DMS 273 (cell line): ENCODE measurements around the gene ABCG4.

Experiments used
- DNase-seq: peaks from one replicate; lab custom pipeline; 2025; ENCODE audit not compliant: unreplicated experiment; lab: John Stamatoyannopoulos, UW

ABCG4 gene

DNA sequence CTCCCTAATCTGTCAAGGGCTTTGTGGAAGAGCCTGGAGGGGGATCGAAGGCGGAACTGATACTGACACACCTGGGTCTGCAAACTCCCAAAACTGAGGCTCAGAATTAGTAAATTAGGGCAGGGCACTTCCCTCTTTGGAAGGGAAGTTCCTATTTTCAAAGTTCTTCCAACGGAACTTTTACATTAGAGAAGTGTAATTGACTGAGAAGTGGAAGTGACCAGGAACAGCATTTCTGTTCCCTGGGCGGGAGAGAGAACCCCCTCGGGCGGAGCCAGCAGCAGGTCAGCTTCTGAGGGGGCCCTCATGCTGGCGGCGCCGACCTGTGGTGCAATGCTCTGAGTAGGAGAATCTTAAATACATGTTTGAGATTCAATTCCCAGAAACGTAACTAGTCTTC lies 56.2 kb downstream of the ABCG4 start:
- DNase-seq, result no peak

DNA sequence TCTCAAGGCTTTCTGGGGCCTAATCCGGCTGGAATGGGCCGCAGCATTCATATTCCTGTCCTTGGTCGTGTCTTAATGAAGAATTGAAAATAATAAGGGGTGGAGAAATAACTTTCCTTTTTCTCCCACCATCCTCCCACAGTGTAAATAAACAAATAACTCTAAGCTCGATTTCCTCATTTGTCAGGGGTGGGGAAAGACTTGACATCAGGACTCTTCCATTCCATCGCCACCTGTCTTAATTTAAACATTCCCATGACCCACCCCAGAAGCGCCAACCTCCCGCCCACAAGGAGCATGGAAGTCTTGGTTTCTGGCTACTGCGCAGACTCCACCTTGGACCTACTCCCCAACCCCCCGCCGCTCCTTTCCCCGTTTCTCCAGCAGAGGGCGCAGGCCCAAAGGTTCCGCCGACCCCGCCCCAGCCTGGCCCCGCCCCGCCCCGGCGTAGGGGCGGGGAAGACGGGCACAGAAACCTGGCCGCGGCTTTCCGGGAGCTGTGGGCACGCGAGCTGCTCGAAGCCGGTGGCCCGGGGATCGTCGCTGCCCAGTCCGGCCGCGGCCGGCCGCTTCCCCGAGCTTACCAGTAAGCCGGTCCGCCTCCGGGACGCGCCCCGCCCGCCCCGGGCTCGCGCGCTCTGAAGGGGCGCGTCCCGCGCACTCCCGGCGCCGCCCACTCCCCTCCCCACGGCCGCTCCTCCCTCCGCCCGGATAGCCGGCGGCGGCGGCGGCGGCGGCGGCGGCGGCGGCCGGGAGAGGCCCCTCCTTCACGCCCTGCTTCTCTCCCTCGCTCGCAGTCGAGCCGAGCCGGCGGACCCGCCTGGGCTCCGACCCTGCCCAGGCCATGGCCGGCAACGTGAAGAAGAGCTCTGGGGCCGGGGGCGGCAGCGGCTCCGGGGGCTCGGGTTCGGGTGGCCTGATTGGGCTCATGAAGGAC lies 57.0 kb downstream of the ABCG4 start, which contains the start of gene CBL:
CBL (plus strand) TSS at position 766 of the 937 bp plus-strand sequence; CDS start at position 845, 79 bp downstream.
- peak; percentile 94 for DNase-seq

DNA sequence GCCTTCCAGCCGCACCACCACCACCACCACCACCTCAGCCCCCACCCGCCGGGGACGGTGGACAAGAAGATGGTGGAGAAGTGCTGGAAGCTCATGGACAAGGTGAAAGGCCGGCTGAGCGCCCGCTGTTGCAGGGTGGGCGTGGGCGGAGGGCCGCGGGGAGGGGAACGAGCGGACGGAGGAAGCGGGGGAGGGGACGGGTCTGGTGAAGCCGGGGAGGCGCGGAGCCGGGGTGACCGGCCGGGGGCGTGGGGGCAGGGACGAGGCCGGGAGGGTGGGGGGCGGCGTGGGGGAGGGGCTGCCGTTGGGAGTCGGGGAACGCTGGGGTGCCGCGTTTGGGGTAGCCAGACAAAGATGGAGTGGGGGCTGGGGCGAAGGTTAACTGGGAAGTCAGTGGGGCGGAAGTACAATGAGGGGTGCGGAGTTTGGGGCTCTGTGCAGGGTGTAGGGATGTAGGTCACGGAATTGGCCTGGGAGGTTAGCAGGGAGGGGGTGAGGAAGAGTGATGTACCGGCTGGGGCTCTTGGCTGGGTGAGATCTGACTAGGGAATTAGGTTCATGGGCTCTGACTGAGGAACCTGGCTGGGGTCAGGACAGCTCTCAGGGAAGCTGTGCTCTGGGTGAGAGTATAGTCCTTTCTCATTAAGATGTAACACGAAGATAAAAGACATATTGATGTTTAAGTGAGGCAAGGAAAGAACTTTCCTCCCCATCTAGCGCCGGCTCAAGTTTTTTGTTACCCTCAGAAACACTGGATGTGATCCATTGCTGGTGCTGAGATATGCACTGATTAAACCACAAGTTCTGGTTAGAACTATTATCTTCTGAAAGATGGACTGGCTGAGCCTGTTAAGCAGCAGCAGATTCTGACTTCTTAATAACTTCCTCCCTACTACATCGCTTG lies 57.9 kb downstream of the ABCG4 start:
- peak; percentile 64 for DNase-seq

DNA sequence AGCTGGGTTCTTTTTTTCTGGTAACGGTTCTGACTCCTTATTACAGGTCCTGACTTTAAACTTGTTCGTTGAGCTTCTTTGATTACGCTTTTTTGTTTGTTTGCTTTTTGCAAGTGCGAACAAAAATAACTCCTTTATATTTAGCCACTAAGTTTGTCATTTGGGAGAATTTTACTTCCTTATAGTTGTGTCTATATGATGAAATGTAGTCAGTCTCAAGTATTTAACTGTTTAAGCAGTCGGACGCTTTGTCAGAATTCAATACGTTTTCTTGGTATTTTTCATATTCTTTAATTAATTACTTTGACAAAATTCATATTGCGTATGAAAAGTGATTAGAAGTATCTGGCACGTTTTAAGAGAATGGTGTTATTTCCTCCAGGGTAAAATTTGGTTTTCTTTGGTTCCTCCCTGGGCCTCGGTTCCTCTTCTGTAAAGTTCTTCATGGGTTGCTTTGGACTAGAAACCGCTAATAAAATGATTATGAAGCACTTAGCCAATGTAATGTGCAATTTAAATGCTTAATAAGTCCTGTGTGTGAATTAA lies 58.6 kb downstream of the ABCG4 start:
- no peak for DNase-seq

DNA sequence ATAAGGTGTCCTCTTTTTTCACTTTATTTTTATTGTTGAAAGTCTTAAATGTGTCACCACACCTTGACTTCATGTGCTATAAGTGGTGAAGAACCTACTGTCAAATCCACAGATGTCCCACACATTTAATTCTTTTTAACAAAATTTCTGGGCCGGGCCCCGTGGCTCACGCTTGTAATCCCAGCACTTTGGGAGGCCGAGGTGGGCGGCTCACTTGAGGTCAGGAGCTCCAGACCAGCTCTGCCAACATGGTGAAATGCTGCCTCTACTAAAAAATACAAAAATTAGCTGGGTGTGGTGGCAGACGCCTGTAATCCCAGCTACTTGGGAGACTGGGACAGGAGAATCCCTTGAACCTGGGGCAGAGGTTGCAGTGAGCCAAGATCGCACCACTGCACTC lies 60.3 kb downstream of the ABCG4 start:
- DNase-seq, result no peak

DNA sequence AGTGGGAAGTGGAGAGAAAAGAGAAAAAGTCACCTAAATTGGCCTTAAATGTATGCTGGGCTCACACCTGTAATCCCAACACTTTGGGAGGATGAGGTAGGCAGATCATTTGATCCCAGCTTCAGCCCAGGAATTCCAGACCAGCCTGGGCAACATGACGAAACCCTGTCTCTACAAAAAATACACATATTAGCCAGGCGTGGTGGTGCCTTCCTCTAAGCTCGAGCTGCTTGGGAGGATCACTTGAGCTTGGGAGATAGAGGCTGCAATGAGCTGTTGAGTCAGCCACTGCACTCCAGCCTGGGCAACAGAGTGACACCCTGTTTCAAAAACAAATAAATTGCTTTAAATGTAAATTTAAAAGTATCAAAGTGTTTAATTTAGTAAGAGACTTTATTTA lies 61.2 kb downstream of the ABCG4 start:
- no peak for DNase-seq
